Pancreas (tissue), 10 donors: ENCODE measurements around the gene SHISA5. TPM values are rescaled to one million over a fixed set of nuclear protein-coding genes. Genes with fewer than 3 reads are reported as not detected.
"Not testable (repeated sequence)": the region's sequence is repeated elsewhere in the genome, so short reads cannot be mapped to it uniquely, and the experiment has no call there.

ENCODE experiments used
- ATAC-seq, 4 donors: fragments of 200-7000 bp; cut with Tn5 transposase; one replicate each; pipeline versions ENCODE4 v1.8.0 to v1.9.1; 2020; ENCODE audit warnings: mild to moderate bottlenecking in 4 of 4, moderate library complexity in 4 of 4
- DNase-seq, 6 donors: peaks; one replicate each; pipeline ENCODE4 v3.0.0-alpha.2; 2020
- FAIRE-seq: peaks from 2 replicates; lab custom pipeline; 2012; peaks lifted over from hg19 to GRCh38; lab: Jason Lieb, UNC
- H3K27ac ChIP-seq, 4 donors: fragments of 200-600 bp; sonication (generic); 1 replicate in 3 of 4; 2 replicates in 1 of 4; pipeline versions ENCODE4 v1.5.0 to v1.8.0; 2020
- H3K27me3 ChIP-seq, 4 donors: fragments of 200-600 bp; one replicate each; pipeline ENCODE4 v1.8.0; 2021
- H3K36me3 ChIP-seq, 3 donors: fragments of 200-600 bp; sonication (generic) in 1 of 3; one replicate each; pipeline versions ENCODE4 v1.5.0 to v1.8.0; 2020 to 2021
- H3K4me1 ChIP-seq, 3 donors: fragments of 200-600 bp; one replicate each; pipeline ENCODE4 v1.8.0; 2021
- H3K4me3 ChIP-seq, 4 donors: fragments of 200-600 bp; sonication (generic) in 2 of 4; one replicate each; pipeline versions ENCODE4 v1.5.0 to v1.8.0; 2020 to 2021
- H3K9me3 ChIP-seq, 4 donors: fragments of 200-600 bp; one replicate each; pipeline ENCODE4 v1.8.0; 2021
- CTCF ChIP-seq, 4 donors: fragments of 200-600 bp; sonication (generic) in 3 of 4; IDR thresholded peaks; one replicate each; pipeline versions ENCODE4 v1.5.0 to v1.8.0; 2021; ENCODE audit warnings: antibody characterized with exemption in 4 of 4
- WGBS, 2 donors: extraction: QIAGEN DNeasy Blood & Tissue Kit; methylation state at CpG; one replicate each; pipeline ENCODE4 v1.1.7; 2013; 5-methylcytosine and 5-hydroxymethylcytosine counted together
- intact Hi-C, 3 donors: fragments of 100-400 bp; cut with DNase I; formaldehyde crosslinking; loops; one replicate each; pipeline versions ENCODE4 v1.11.1 to v1.14.2; 2022
- polyA plus RNA-seq, 2 donors: library from polyadenylated mRNA; stranded (reverse); fragments of 200-250 nt; gene quantifications; one replicate each; pipeline ENCODE4 v1.2.3, GENCODE V29; 2013
- total RNA-seq, 6 donors: library from RNA; stranded (reverse); fragmentation: NEBNext Ultra II Directional in 4 of 6; extraction: Animal tissue kit (Norgen Biotek cat#: 25700) in 4 of 6; gene quantifications; one replicate each; pipeline versions ENCODE4 v1.2.1 to v1.2.4, GENCODE V29; 2021 to 2023
- donor health status: healthy with polysubstance abuse.
- donor health status: DM: no; HTN: no; CAD: no; lungs with moderate emphysema.
- donor health status: DM: no; HTN: no; CAD: no.
- donor health status: control.
- donor health status: control.
- donor health status: Bipolar disorder and iron deficiency.
- donor health status: DM: yes; HTN: yes; CAD: no.
- donor health status: DM: no; HTN: no; CAD: no.
- donor health status: DM: no; HTN: no; CAD: no.
- donor health status: DM: yes; HTN: yes; CAD: no.

Gene SHISA5
- total RNA-seq: 10 to 100 TPM; 39.2 to 81.6 (median 45.3) TPM
- polyA plus RNA-seq: 10 to 100 TPM; 29.9 to 49.4 TPM

- Histone ChIP-seq H3K4me1 (peaks cover 0 to 7% (median 0%) of the 10 kb centered on the region in 3 donors), H3K36me3 (no peaks in the 10 kb centered on the region), H3K27ac (peak within 1 kb of the TSS; percentile 50 to 82 (median 72)), H3K9me3 (no peaks in the 10 kb centered on the region), H3K4me3 (peak within 1 kb of the TSS; percentile 36 to 74 (median 50)), H3K27me3 (no peaks in the 10 kb centered on the region)
- DNase-seq (peak; percentile 72 to 88 (median 82)), ATAC-seq (peak; percentile 71 to 83 (median 82)), FAIRE-seq (no peak)
- TF ChIP-seq CTCF (IDR thresholded peaks at IDR 0.05): no peak
- intact Hi-C loops: no loop called here
- WGBS, 2 donors: 1 to 3% methylated on average over 43 to 66 of the region's 66 CpGs
Observed at GRCh38 chr3:48504051-48504946, at the start of gene SHISA5. SHISA5 (minus strand) TSS chr3:48504174; CDS start chr3:48504094, 80 bp downstream.

- intact Hi-C loops: loop anchor here in 2 of 3 donors (5.0 kb wide), 2 partner anchors 76 to 86 kb away; a partner anchor contains a TSS
- H3K36me3 ChIP-seq: no peaks in the 10 kb centered on the region
- no peak for TF ChIP-seq CTCF (IDR thresholded peaks at IDR 0.05)
- ATAC-seq: no peak
- H3K27ac ChIP-seq: peak overlapping the region; percentile 73 to 84 (median 84)
- WGBS, 2 donors: 88 to 89% methylated on average over 5 of the region's 5 CpGs
- no peak for FAIRE-seq
- no peaks in the 10 kb centered on the region for H3K9me3 ChIP-seq
- no peaks in the 10 kb centered on the region for H3K27me3 ChIP-seq
- peak in 1 of 6 donors; percentile 20 for DNase-seq
- H3K4me3 ChIP-seq: no peak overlapping the region
- peaks cover 38 to 48% (median 45%) of the 10 kb centered on the region in 3 donors for H3K4me1 ChIP-seq
Observed at GRCh38 chr3:48553361-48553760, 49.4 kb upstream of the SHISA5 start.

GRCh38 chr3:48552111-48552951, 48.4 kb upstream of the SHISA5 start:
- TF ChIP-seq CTCF (IDR thresholded peaks at IDR 0.05): no peak
- H3K4me1 ChIP-seq: peaks cover 32 to 46% (median 41%) of the 10 kb centered on the region in 3 donors
- intact Hi-C loops: loop anchor here in 2 of 3 donors (5.0 kb wide), 2 partner anchors 75 to 85 kb away; a partner anchor contains a TSS
- no peaks in the 10 kb centered on the region for H3K9me3 ChIP-seq
- peak; percentile 48 to 66 (median 54) for ATAC-seq
- FAIRE-seq: no peak
- H3K27ac ChIP-seq: peak overlapping the region; percentile 73 to 84 (median 84)
- H3K36me3 ChIP-seq: peaks cover 0 to 3% (median 0%) of the 10 kb centered on the region in 3 donors
- H3K27me3 ChIP-seq: no peaks in the 10 kb centered on the region
- DNase-seq: peak; percentile 80 to 93 (median 88)
- 20 to 33% methylated on average over 11 to 14 of the region's 14 CpGs for WGBS, 2 donors
- H3K4me3 ChIP-seq: no peak overlapping the region

- not testable (repeated sequence) for H3K27me3 ChIP-seq, ATAC-seq, H3K9me3 ChIP-seq, H3K36me3 ChIP-seq, H3K4me3 ChIP-seq, FAIRE-seq
- intact Hi-C loops: loop anchor here in 2 of 3 donors (5.0 kb wide), 2 partner anchors 74 to 84 kb away; a partner anchor contains a TSS
- peaks cover 32 to 44% (median 41%) of the 10 kb centered on the region in 3 donors for H3K4me1 ChIP-seq
- 67% methylated on average over 7 of the region's 7 CpGs for WGBS, 2 donors
- DNase-seq: peak in 1 of 6 donors; percentile 10
- peak overlapping the region; percentile 73 to 84 (median 84) for H3K27ac ChIP-seq
Observed at GRCh38 chr3:48551651-48552050, 47.7 kb upstream of the SHISA5 start.
